D721Med (cell line): ENCODE data around the gene ST3GAL5.
A peak's percentile ranks its signal among the peaks of the same experiment; 100 is the strongest.
"Not testable (repeated sequence)": the region's sequence is repeated elsewhere in the genome, so short reads cannot be mapped to it uniquely, and the experiment has no call there.

Experiments
- DNase-seq: peaks from one replicate; pipeline ENCODE4 v3.0.0; 2011; ENCODE audit warnings: low spot score; ENCODE audit not compliant: insufficient read length
- FAIRE-seq: peaks from 2 replicates; lab custom pipeline; 2011; peaks lifted over from hg19 to GRCh38; lab: Jason Lieb, UNC
- CTCF ChIP-seq: IDR thresholded peaks from 2 replicates; pipeline ENCODE4 v1.5.1; 2012; ENCODE audit warnings: mild to moderate bottlenecking, control low read depth; ENCODE audit not compliant: insufficient read depth; ENCODE audit errors: missing control alignments

Gene ST3GAL5

GRCh38 chr2:85886141-85886540, 2.6 kb downstream of the ST3GAL5 start:
- TF ChIP-seq CTCF, result no peak
- FAIRE-seq (no peak), DNase-seq (no peak)

DNA sequence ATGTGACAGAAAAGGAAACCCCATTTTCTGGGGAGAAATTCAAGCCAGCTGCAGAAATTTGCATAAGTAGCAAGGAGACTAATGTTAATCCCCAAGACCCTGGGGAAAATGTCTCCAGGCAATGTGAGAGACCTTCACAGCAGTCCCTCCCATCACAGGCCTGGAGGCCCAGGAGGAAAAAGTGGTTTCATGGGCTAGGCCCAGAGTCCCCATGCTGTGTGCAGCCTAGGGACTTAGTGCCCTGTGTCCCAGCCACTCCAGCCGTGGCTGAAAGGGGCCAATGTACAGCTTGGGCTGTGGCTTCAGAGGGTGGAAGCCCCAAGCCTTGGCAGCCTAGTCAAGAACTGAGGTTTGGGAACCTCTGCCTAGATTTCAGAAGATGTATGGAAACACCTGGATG, 7.0 kb downstream of the ST3GAL5 start:
- not testable (repeated sequence) for FAIRE-seq, DNase-seq

- DNase-seq, FAIRE-seq: not testable (repeated sequence)
These were observed 8.0 kb downstream of the ST3GAL5 start for GRCh38 chr2:85880716-85881328.

GRCh38 chr2:85878719-85879370, 9.9 kb downstream of the ST3GAL5 start:
- no peak for FAIRE-seq
- no peak for DNase-seq
- no peak for TF ChIP-seq CTCF

GRCh38 chr2:85875350-85876050, 13.3 kb downstream of the ST3GAL5 start:
- DNase-seq (no peak), FAIRE-seq (no peak)
- no peak for TF ChIP-seq CTCF

DNA sequence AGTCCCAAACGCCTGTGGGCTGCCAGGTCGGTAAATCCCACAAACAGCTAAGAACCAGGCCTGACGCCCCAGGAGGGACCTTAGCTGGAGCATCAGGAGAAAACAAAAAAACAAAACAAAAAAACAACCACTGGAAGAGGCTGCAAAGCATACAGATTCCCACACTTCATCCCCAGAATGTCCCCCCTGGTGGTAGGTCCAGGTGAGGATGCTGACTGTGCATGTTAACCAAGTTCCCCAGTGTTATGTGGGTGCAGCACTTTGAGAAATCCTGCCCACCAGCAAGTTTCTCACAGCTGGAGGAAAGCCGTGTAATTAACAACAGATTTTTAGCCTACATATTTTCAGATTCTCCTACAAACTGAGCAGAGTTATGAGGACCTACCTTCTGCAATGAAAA, 15.1 kb downstream of the ST3GAL5 start:
- no peak for FAIRE-seq
- TF ChIP-seq CTCF, result peak; percentile 3
- DNase-seq, result no peak

GRCh38 chr2:85872536-85873161, 16.1 kb downstream of the ST3GAL5 start:
- no peak for FAIRE-seq
- TF ChIP-seq CTCF, result no peak
- no peak for DNase-seq

GRCh38 chr2:85871494-85872164, 17.2 kb downstream of the ST3GAL5 start:
- no peak for FAIRE-seq
- no peak for DNase-seq
- no peak for TF ChIP-seq CTCF
